SKM-1 treated with dmso at 0.1 percent for 144 hours (cell line): ENCODE measurements around the gene LMTK2.

Experiments used
- DNase-seq: peaks from one replicate; lab custom pipeline; 2025; ENCODE audit not compliant: unreplicated experiment; lab: John Stamatoyannopoulos, UW

Gene LMTK2

GRCh38 chr7:98202367-98203195 lies 95.9 kb downstream of the LMTK2 start:
- peak; percentile 88 for DNase-seq

DNA sequence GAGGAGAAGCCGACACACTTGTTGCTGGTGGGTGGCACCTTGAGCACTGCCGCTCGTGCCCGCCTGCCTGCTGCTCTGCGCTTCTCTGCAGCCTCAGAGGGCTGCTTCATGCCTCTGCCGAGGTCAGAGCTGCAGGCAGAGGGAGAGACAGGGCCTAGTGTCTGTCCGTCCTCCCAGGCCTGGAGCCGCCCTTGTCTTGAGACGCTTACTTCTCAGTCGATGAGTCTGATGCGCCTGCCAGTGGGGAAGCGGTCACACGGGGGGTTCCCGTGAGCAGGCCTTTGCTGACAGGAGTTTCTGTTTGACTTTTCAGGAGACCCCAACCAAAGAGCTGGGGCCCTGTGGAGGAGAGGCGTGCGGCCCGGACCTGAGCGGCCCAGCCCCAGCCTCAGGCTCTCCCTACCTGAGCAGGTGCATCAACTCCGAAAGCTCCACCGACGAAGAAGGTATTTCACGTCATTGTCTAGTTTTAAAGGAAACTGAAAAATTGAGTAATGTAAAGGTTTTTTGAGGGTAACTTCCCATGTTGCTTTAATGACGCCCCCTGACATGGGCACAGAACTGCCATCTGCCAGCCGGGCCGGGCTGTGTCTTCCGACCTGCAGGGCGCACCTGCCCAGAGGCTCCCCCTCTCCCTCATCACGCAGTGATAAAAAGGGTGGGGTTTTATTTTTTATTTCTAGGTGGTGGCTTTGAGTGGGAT lies 96.8 kb downstream of the LMTK2 start:
- DNase-seq: no peak

- no peak for DNase-seq
These were observed 97.4 kb downstream of the LMTK2 start for GRCh38 chr7:98203964-98204605.

DNA sequence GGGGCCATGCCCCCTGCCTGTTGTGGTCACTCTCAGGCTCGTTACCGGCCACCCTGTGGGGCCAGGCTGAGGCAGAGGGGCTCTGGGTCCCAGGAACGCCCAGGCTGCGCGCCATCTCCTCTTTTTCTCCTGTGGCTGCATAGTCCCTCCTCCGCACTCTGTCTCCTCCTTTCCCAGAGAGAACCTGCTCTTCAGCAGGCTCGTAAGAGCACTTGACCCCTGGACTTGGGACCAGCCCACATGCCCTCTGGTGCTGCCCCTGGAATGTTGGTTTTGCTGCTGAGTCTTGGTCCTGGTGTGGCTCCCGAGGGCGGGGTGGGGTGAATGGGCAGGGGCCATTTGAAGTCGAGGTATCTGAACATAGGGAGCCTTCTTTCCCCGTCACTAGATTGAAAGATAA lies 98.0 kb downstream of the LMTK2 start:
- DNase-seq: no peak

DNA sequence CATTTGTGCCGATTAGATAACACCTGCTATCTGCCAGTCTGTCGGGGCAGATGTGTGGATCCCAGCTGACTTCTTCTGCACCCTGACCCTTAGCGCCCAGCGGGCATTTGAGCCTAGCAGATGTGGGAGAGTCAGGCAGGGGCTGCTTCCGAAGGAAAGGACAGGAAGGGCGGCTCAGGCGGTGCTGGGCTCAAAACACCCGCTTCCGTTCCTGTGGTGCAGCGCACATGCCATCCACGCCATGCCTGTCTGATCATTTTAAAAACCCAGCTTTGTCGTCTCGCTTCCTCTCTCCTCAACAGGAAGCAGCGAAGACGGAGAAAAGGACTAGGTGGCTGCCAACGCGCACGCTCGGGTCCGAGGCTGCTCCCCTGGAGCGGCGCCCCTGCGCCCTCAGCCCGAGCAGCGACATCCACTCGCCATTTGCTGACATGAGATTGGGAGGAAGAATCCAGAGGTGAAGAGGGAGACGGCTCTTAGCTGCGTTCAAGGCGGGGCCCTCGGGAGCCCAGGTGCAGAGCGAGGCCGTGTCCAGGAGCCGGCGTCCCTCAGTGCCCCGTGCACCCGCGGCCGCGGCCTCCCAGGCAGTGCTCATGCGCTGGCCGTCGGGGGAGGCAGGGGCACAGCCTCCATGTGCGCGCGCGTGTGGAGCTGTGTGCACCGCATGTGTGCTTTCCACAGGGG lies 98.6 kb downstream of the LMTK2 start:
- no peak for DNase-seq

GRCh38 chr7:98206451-98207330 lies 100.0 kb downstream of the LMTK2 start:
- DNase-seq: peak; percentile 36

DNA sequence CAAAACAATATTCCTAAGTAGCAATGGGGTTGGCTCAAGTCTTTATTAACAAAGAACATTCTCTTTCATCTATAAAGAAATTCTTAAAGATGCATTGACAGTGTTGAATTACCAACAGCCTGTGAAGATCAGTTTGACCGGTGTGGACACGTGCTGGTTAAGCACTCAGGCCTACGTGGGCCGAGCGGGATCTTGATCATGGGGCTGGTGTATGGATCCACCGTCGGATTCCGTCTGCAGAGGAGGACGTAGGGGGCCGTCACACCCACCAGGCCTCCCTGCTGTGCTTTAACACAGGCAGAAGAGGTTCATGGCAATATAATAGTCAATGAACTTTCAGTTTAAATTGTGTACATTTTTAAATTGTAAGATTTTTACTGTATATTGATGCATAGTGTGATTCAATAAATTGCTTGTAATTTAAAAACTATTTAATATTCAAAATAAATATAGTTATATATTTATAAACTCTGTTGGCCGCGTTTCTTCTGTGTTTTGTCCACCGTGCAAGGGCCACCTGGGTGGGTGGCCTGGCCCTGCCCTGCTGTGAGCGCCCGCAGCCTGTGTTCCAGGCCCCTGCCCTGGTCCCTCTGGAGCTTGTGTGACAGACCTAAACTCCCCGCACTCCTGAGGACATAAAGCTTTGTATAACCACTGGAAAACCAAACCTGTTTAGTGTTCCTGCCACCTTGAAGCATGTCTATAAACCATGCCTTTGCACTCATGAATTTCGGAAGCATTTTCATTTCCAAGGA lies 102.7 kb downstream of the LMTK2 start:
- no peak for DNase-seq

DNA sequence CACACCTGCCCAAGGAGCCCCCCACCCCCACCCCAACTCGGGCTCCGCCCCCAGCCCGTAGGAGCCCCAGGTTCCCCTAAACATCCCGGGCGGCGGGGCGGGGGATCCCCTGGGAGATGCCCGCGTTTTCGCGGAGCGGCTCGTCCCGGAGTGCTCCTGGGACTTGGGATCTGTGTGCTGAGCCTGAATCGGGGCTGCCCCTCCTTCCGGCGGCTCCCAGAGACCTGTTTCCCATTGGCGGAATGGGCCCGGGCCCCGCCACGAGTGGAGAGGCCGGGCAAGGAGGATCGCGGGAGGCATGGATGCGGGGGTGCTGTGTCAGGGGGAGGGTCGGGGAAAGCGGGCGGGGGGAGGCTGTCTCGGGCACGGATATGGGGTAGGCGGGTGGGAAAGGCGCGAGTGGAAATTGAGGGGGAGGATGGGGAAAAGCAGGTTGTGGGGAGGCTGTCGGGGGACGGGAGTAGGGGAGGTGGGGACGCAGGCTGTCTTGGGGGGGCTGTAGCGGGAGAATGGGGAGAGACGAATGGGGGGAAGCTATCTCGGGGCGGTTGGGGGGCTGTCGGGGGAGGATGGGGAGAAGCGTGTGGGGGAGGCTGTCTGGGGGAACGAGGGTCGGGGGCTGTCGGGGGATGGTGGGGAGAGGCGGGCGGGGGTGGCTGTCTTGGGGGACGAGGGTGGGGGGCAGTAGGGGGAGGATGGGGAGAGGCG lies 104.0 kb downstream of the LMTK2 start:
- no peak for DNase-seq

DNA sequence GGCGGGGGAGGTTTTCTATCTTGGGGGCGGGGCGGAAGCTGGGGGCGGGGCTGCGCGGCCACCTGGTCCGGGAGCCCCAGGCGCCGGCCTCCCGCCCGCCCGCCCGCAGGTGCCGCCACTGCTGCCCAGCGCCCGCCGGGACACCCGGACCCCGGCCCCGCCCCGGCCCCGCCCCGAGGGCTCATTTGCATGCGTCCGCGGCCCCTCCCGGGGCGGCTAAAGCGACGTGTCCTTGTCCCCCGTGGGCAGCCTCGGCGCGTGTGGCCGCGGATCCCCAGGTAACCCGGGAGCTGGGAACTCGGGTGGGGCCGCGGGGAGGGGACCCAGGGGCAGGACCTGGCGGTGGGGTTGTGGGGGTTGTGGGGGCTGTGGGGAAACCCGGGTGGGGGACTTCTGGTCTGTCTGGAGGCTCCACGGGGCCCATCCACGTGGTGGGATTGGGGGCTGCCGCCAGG lies 104.6 kb downstream of the LMTK2 start, which contains the start of gene BHLHA15:
BHLHA15 (plus strand) TSS at position 219 of the 455 bp plus-strand sequence. CDS start 871 bp downstream, outside the sequence.
- DNase-seq: no peak

GRCh38 chr7:98211676-98212531 lies 105.2 kb downstream of the LMTK2 start:
- DNase-seq: no peak

DNA sequence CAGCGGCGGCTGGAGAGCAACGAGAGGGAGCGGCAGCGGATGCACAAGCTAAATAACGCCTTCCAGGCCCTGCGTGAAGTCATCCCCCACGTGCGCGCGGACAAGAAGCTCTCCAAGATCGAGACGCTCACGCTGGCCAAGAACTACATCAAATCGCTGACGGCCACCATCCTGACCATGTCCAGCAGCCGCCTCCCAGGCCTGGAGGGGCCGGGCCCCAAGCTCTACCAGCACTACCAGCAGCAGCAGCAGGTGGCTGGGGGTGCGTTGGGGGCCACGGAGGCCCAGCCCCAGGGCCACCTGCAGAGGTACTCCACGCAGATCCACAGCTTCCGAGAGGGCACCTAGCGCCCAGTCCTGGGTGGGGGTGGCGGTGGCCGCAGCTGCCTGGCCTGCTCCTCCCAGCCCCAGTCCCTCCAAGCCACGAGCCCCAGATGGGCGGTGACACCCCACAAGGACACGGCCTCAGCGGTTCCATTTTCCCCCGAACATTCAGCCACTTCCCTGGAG lies 105.9 kb downstream of the LMTK2 start:
- no peak for DNase-seq

- DNase-seq: no peak
These were observed 106.7 kb downstream of the LMTK2 start for GRCh38 chr7:98213296-98213887.

DNA sequence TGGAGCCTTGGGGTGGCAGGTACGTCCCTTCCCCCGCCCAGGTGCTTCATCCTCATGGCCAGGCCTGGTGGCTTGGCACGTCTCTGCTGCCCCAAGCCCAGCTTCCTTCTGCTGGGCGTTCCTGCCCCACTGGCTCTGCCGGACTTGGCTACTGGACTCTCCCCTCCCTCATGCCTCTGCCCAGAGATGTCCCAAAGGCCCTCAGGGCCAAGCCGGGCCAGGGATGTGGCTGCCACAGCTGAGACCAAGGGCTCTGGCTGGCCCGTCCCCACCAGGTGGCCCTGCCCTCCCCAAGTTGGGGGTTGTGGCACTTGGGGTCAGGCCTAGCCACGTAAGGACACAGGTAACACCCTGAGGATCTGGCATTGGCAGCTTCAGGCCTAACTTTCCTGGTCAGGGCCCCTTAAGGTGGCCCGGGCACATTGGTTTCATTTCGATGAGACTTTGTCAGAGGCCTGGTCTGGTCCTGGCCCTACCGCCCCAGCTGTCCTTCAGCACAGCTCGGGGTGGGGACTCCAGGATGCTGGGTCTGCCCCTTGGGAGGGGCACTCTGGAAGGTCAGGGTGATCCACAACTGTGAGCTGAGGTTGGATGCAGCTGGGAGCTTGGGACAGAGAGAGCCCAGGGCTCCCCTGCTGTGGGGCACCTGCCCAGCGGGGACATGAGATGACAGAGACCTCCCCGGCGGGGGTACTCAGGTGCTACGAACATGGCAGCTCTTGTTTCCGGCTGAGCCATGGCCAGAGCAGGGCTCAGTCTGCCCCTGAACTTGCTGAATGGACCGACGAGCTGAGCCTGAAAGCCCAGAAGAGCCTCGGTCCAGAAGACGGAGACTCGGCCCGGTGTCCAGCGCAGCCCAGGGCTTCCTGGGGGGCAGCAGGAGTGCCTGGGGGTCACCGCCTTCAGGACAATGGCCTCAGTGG lies 107.5 kb downstream of the LMTK2 start:
- no peak for DNase-seq

DNA sequence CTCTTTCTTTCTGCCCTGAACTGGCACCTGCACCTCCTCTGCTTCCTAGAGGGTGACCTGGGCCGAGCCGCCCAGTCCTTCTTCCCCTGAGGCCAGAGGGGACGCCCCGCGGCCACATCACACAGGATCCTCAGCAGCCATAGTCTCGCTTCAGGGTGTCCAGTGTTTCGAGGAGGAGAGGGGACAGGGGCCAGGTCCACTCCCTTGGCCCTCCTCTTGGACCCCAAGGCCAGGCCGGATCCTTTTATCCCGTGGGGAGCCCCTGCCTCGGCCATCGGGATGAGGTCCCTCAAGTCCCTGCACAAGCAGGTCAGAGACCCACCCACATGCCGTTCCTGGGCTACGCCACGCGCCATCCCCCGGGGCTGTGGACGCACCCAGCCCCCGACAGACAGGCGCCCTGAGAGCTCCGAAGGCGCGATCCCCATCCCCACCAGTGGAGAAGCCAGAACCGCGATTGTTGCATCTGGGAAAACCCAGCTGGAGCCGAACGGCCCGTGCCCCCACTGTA lies 108.2 kb downstream of the LMTK2 start:
- no peak for DNase-seq

GRCh38 chr7:98215561-98216495 lies 109.2 kb downstream of the LMTK2 start:
- DNase-seq: no peak
